HEK293 (cell line): ENCODE data around the gene LMCD1.

Experiments
- BCL11B ChIP-seq: fragments of 450-650 bp; formaldehyde crosslinking; IDR thresholded peaks from 2 replicates; pipeline ENCODE4 v1.5.1; 2016; ENCODE audit warnings: low read depth, missing biosample characterization, missing genetic modification characterization
- GFI1B ChIP-seq: fragments of 450-650 bp; formaldehyde crosslinking; IDR thresholded peaks from 2 replicates; pipeline ENCODE4 v1.5.1; 2016; ENCODE audit warnings: missing biosample characterization, missing genetic modification characterization
- GLIS1 ChIP-seq: fragments of 450-650 bp; formaldehyde crosslinking; IDR thresholded peaks from 2 replicates; pipeline ENCODE4 v1.5.1; 2016; ENCODE audit warnings: missing biosample characterization, missing genetic modification characterization
- HIC1 ChIP-seq: fragments of 450-650 bp; formaldehyde crosslinking; IDR thresholded peaks from 2 replicates; pipeline ENCODE4 v1.5.1; 2016; ENCODE audit warnings: missing biosample characterization, missing genetic modification characterization
- HOXC10 ChIP-seq: sonication (generic); formaldehyde crosslinking; IDR thresholded peaks from 2 replicates; pipeline ENCODE4 v1.8.1; 2023; ENCODE audit warnings: mild to moderate bottlenecking, missing genetic modification reagents
- MYNN ChIP-seq: fragments of 450-650 bp; formaldehyde crosslinking; IDR thresholded peaks from 2 replicates; pipeline ENCODE4 v1.5.1; 2016; ENCODE audit warnings: missing biosample characterization, missing genetic modification characterization, borderline replicate concordance
- PRDM10 ChIP-seq: fragments of 450-650 bp; formaldehyde crosslinking; IDR thresholded peaks from 2 replicates; pipeline ENCODE4 v1.5.1; 2016; ENCODE audit warnings: missing biosample characterization, missing genetic modification characterization
- SALL2 ChIP-seq: fragments of 450-650 bp; formaldehyde crosslinking; IDR thresholded peaks from 2 replicates; pipeline ENCODE4 v1.5.0; 2017; ENCODE audit warnings: missing biosample characterization, mild to moderate bottlenecking, missing genetic modification characterization, borderline replicate concordance
- SCRT1 ChIP-seq: fragments of 450-650 bp; formaldehyde crosslinking; IDR thresholded peaks from 2 replicates; pipeline ENCODE4 v1.5.1; 2016; ENCODE audit warnings: missing biosample characterization, missing genetic modification characterization, borderline replicate concordance
- ZBTB44 ChIP-seq: fragments of 450-650 bp; IDR thresholded peaks from 2 replicates; pipeline ENCODE4 v1.5.1; 2018; ENCODE audit warnings: missing biosample characterization, mild to moderate bottlenecking, missing genetic modification characterization
- ZEB2 ChIP-seq: fragments of 450-650 bp; formaldehyde crosslinking; IDR thresholded peaks from 2 replicates; pipeline ENCODE4 v1.5.1; 2016; ENCODE audit warnings: missing biosample characterization, missing genetic modification characterization
- ZFP3 ChIP-seq: fragments of 450-650 bp; formaldehyde crosslinking; IDR thresholded peaks from 2 replicates; pipeline ENCODE4 v1.5.1; 2016; ENCODE audit warnings: low read depth, missing biosample characterization, missing genetic modification characterization
- ZNF112 ChIP-seq: fragments of 450-650 bp; formaldehyde crosslinking; IDR thresholded peaks from 2 replicates; pipeline ENCODE4 v1.5.0; 2017; ENCODE audit warnings: missing biosample characterization, missing genetic modification characterization
- ZNF146 ChIP-seq: fragments of 450-650 bp; formaldehyde crosslinking; IDR thresholded peaks from 2 replicates; pipeline ENCODE4 v1.5.1; 2016; ENCODE audit warnings: missing biosample characterization, missing genetic modification characterization
- ZNF280C ChIP-seq: fragments of 450-650 bp; formaldehyde crosslinking; IDR thresholded peaks from 2 replicates; pipeline ENCODE4 v1.5.1; 2016; ENCODE audit warnings: missing biosample characterization, missing genetic modification characterization
- ZNF37A ChIP-seq: fragments of 450-650 bp; IDR thresholded peaks from 2 replicates; pipeline ENCODE4 v1.5.1; 2018; ENCODE audit warnings: missing biosample characterization, missing genetic modification characterization
- ZNF416 ChIP-seq: fragments of 450-650 bp; formaldehyde crosslinking; IDR thresholded peaks from 2 replicates; pipeline ENCODE4 v1.5.1; 2016; ENCODE audit warnings: missing biosample characterization, missing genetic modification characterization
- ZNF426 ChIP-seq: fragments of 450-650 bp; formaldehyde crosslinking; IDR thresholded peaks from 2 replicates; pipeline ENCODE4 v1.5.1; 2017; ENCODE audit warnings: missing biosample characterization, missing genetic modification characterization, mild to moderate bottlenecking, inconsistent platforms, moderate library complexity
- ZNF518A ChIP-seq: fragments of 450-650 bp; formaldehyde crosslinking; conservative IDR thresholded peaks from 2 replicates; pipeline ENCODE4 v1.5.1; 2016; ENCODE audit warnings: low read depth, missing biosample characterization, missing genetic modification characterization
- ZNF560 ChIP-seq: fragments of 450-650 bp; formaldehyde crosslinking; IDR thresholded peaks from 2 replicates; pipeline ENCODE4 v1.5.1; 2017; ENCODE audit warnings: missing biosample characterization, missing genetic modification characterization, borderline replicate concordance
- ZNF571 ChIP-seq: fragments of 450-650 bp; formaldehyde crosslinking; IDR thresholded peaks from 2 replicates; pipeline ENCODE4 v1.5.0; 2017; ENCODE audit warnings: missing biosample characterization, missing genetic modification characterization
- ZNF585B ChIP-seq: fragments of 450-650 bp; formaldehyde crosslinking; IDR thresholded peaks from 2 replicates; pipeline ENCODE4 v1.5.1; 2016; ENCODE audit warnings: missing biosample characterization, missing genetic modification characterization
- ZNF629 ChIP-seq: fragments of 450-650 bp; formaldehyde crosslinking; IDR thresholded peaks from 2 replicates; pipeline ENCODE4 v1.5.1; 2017; ENCODE audit warnings: missing biosample characterization, missing genetic modification characterization
- ZNF677 ChIP-seq: fragments of 450-650 bp; IDR thresholded peaks from 2 replicates; pipeline ENCODE4 v1.5.0; 2018; ENCODE audit warnings: missing biosample characterization, mild to moderate bottlenecking, missing genetic modification characterization, moderate library complexity
- ZSCAN5A ChIP-seq: fragments of 450-650 bp; formaldehyde crosslinking; IDR thresholded peaks from 2 replicates; pipeline ENCODE4 v1.5.1; 2016; ENCODE audit warnings: missing biosample characterization, missing genetic modification characterization

The LMCD1 gene

GRCh38 chr3:8486936-8487335 lies 14.7 kb upstream of the LMCD1 start (continued):
- TF ChIP-seq ZNF518A (no peak), ZNF560 (tag by site-specific recombination) (no peak), ZNF112 (tag by site-specific recombination) (no peak), GLIS1 (tag by site-specific recombination) (no peak), HOXC10 (CRISPR knock-in tag) (no peak), BCL11B (tag by site-specific recombination) (no peak), ZNF677 (tag by site-specific recombination) (no peak), ZEB2 (tag by site-specific recombination) (no peak), ZBTB44 (tag by site-specific recombination) (no peak), ZNF585B (no peak), ZNF629 (tag by site-specific recombination) (peak; percentile 86), ZFP3 (tag by site-specific recombination) (no peak), MYNN (no peak), ZNF37A (tag by site-specific recombination) (no peak), ZNF416 (tag by site-specific recombination) (no peak), ZNF280C (tag by site-specific recombination) (no peak), SALL2 (no peak), ZNF426 (no peak), HIC1 (tag by site-specific recombination) (no peak), ZNF146 (tag by site-specific recombination) (no peak), PRDM10 (tag by site-specific recombination) (peak; percentile 65), ZSCAN5A (tag by site-specific recombination) (no peak), SCRT1 (tag by site-specific recombination) (no peak), ZNF571 (tag by site-specific recombination) (no peak), GFI1B (tag by site-specific recombination) (no peak)
